Stimulated activated naive CD8-positive, alpha-beta T cell treated with anti-CD3 and anti-CD28 coated beads, Interleukin-15, Interleukin-2, amounts not matched to agents 100 U/mL and 50 U/mL, for 24 hours (primary cell): ENCODE measurements around the gene LEPROT.
"Not testable (repeated sequence)": the region's sequence is repeated elsewhere in the genome, so short reads cannot be mapped to it uniquely, and the experiment has no call there.

Experiments
- ATAC-seq: fragments of 150-1000 bp; cut with Tn5 transposase; one replicate; pipeline ENCODE4 v1.10.0; 2021
- DNase-seq: peaks from one replicate; pipeline ENCODE4 v3.0.0; 2021

LEPROT gene

DNA sequence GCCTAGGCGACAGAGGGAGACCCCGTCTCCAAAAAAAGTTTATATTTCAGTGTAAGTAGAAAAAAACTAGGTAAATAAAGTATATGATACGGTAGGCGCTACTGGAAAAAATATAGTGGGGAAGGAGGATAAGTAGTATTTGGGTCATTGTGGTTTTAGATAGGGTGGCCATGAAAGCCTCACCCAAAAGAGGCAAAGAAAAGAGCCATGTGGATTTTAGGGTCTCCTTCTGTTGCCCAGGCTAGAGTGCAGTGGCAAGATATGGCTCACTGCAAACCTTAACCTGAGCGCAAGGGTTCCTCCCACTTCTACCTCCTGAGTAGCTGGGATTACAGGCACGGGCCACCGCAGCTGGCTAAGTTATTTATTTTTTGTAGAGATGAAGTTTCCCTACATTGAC, 17.1 kb downstream of the LEPROT start:
- ATAC-seq, result no peak
- no peak for DNase-seq

DNA sequence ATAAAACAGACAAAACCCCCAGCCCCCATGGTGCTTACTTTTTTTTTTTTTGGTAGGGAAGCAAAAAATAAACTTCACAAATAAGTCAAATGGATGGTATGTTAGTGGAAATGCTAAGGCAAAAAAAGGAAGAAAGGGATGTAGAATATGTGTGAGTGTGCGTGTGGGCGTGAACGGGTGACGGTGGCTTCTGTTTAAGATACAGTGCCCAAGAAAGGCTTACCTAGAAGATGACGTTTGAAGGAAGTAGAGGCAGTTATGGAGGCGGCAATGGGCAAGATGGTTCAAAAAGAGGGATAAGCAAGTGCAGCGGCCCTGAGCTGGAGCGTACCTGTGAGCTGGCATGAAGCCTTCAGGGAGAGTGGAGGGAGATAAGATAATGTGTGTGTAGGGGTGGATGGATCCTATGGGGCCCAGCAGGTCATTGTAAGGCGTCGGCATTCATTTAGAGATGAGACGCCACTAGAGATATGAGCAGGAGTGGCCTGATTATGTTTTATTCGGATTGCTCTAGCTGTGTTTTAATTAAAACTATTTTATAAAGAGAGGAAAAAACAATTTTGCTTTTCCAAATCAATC, 19.9 kb downstream of the LEPROT start:
- no peak for DNase-seq
- no peak for ATAC-seq

DNA sequence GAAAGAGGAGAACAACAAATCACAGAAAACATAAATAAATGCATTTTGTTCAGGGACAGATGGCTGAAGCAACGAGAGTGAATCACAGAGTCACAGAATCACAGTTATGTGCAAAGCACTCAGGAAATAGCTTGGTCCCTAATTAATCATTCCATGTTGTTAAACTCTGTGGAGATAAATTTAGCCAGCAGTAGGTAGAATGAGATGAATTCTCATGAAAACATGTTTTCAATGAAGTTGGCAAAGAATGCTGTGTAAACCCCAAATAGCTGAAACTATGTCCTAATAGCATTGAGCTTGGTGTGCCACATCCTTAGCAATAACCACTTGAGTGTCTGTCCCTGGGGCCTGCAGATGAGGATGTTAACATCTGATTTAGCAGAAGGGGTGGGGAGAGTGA, 20.4 kb downstream of the LEPROT start:
- no peak for ATAC-seq
- no peak for DNase-seq

GRCh38 chr1:65441464-65441863, 21.0 kb downstream of the LEPROT start:
- no peak for ATAC-seq

GRCh38 chr1:65442442-65442841, 22.0 kb downstream of the LEPROT start:
- DNase-seq, result no peak
- ATAC-seq, result no peak

More at GRCh38 chr1:65441464-65441863, 21.0 kb downstream of the LEPROT start:
- no peak for DNase-seq

DNA sequence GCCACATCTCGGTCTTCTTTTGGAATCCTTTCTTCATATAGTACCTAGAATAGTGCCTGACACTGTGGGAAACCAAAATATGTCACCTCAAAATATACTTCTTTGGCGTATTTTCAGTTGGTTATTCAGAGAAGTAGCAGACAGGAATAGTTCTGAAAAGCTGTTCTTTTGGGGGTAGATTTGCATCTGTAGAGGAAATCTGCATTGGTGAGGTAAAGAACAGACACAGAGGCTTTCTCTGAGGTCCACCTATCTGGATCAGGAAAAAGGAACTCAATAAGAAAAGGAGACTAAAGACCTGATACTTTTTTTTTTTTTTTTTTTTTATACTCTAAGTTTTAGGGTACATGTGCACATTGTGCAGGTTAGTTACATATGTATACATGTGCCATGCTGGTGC, 23.2 kb downstream of the LEPROT start:
- DNase-seq, result no peak
- ATAC-seq, result no peak

DNA sequence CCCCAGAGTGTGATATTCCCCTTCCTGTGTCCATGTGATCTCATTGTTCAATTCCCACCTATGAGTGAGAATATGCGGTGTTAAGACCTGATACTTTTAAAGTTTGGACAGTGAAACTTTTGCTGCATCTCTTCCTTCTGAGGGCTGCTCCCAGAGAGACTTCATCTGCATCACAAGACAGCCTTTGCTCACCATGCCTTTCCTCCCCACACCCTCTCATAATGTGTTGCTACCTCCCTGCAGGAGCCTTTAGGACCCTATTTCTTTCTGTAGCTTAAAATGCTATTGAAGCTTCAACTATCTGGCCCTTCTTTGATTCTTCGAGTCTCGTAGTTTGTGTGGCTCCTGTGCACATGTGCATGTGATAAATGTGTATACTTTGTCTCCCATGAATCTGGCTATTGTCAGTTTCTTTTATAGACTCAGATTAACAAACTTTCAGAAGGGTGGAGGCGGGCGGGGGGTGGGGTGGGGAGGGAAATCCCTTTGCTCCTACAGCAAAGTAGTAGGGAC, 23.7 kb downstream of the LEPROT start:
- DNase-seq (no peak), ATAC-seq (no peak)

DNA sequence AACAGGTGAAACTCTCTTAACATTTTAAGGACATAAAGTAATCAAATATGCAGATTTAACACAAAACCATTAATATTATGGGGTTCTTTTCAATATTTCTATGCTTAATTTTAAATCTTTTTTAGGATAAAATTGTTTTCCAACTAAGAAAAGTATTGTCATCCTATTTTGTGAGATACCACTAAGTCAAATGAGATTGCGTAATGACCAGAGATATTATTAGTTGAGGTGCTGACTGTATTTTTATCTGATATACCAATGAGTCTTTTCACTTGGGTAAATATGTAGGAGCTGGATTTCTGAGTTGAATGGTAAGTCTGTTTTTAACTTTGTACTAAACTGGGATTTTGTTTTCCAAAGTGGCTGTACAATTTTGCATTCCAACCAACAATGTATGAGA, 25.4 kb downstream of the LEPROT start:
- no peak for ATAC-seq

GRCh38 chr1:65449214-65449823, 28.9 kb downstream of the LEPROT start:
- DNase-seq (no peak), ATAC-seq (no peak)

More for the DNA sequence above, 25.4 kb downstream of the LEPROT start:
- DNase-seq, result no peak

DNA sequence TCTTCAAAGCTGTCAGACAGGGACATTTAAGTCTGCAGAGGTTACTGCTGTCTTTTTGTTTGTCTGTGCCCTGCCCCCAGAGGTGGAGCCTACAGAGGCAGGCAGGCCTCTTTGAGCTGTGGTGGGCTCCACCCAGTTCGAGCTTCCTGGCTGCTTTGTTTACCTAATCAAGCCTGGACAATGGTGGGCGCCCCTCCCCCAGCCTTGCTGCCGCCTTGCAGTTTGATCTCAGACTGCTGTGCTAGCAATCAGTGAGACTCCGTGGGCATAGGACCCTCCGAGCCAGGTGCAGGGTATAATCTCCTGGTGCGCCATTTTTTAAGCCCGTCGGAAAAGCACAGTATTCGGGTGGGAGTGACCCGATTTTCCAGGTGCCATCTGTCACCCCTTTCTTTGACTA, 35.2 kb downstream of the LEPROT start:
- DNase-seq, ATAC-seq: not testable (repeated sequence)

DNA sequence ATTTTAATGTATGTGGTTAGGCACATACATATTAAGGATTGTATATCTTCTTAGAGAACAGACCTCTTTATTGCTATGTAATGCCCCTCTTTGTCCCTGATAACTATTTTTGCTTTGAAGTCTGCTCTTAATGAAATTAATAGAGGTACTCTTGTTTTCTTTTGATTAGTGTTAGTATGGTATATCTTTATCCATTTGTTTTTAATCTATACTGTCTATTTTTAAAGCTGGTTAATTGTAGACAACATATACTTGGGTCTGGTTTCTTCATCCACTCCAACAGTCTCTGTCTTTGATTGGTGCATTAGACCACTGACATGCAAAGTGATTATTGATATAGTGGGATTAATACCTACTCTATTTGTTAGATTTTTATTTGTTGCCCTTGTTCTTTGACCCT, 36.0 kb downstream of the LEPROT start:
- DNase-seq, result no peak
- ATAC-seq, result no peak

- DNase-seq (no peak), ATAC-seq (no peak)
Observed at GRCh38 chr1:65457868-65458267, 37.4 kb downstream of the LEPROT start.

- DNase-seq (no peak), ATAC-seq (no peak)
Observed at GRCh38 chr1:65458730-65459396, 38.4 kb downstream of the LEPROT start.

DNA sequence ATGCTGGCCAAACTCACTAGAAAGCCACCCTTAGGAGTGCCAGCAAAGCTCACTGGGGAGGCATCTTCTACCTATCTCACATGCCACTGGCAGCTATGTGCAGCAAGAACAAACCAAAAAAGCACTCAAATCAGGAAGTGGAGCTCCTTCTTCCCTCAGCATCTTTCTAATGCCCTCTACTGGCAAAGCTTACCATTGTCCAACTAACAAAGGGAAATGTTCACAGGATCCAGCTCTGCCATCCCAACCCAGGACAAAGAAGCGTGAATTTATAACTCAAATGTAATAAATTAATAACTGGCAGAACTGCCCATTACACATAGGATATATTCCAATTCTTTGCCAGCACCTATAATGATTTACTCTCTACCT, 38.9 kb downstream of the LEPROT start:
- DNase-seq, result no peak
- no peak for ATAC-seq

- ATAC-seq, DNase-seq: not testable (repeated sequence)
Observed at GRCh38 chr1:65465837-65466236, 45.4 kb downstream of the LEPROT start.

DNA sequence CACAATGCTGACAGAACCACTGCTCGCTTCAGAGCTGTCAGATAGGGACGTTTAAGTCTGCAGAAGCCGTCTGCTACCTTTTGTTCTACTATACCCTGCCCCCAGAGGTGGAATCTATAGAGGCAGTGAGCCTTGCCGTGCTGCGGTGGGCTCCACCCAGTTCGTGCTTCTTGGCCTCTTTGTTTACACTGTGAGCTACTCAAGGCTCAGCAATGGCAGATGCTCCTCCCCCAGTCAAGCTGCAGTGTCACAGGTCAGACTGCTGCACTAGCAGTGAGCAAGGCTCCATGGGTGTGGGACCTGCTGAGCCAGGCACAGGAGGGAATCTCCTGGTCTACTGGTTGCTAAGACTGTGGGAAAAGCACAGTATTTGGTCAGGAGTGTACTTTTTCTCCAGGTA, 47.1 kb downstream of the LEPROT start:
- DNase-seq, result no peak
- ATAC-seq, result no peak

GRCh38 chr1:65469126-65469888, 48.8 kb downstream of the LEPROT start:
- ATAC-seq (no peak), DNase-seq (no peak)

DNA sequence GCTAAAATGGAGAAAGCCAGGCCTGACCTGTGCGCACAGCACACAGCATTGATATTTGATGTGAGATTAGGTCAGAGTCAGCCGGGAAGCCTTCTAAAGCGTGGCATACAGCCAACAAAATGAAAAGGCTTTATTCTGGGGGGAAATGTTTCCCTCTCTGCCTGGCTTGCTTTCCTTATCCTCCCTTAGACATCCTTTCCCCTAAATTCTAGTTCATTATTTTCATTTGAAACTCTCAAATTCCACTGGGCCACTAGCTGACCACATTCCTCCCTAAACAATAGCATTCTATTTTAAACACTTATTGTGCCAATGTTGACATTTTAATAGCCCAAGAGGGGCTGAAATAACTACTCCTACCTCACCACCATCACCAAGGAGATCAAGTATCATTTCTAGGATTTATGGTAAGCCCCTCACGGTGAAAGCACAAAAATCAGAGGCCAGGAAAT, 49.4 kb downstream of the LEPROT start:
- DNase-seq, result no peak
- no peak for ATAC-seq

- DNase-seq (no peak), ATAC-seq (no peak)
Observed at GRCh38 chr1:65470766-65471165, 50.3 kb downstream of the LEPROT start.

DNA sequence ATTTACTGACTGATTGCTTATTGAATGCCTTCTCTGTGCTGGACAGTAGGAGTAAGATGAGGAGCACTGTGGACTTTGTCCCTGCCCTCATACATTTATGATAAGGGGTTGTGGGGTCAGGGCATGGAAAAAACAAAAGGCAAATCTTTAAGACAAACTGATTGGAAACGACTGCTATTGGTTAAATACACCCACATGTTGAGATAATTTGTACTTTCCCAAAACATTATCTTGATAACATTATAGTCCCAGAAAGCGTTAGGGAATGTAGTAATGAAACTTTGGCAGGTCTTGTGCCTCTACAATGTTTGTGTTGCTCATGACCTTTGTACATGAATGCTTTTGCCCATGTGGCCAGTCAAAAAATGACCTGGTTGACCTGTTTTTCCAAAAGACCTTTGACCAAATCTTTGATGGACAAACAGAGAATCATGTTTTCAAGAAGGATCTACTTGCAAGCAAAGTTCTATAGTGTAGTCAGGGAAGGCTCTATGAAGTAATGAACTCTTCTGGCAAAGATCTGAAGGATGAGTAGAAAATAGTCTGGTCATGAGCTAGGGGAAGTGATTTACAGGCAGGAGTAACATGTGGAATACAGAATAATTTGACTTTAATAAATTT, 50.9 kb downstream of the LEPROT start:
- DNase-seq (no peak), ATAC-seq (no peak)

DNA sequence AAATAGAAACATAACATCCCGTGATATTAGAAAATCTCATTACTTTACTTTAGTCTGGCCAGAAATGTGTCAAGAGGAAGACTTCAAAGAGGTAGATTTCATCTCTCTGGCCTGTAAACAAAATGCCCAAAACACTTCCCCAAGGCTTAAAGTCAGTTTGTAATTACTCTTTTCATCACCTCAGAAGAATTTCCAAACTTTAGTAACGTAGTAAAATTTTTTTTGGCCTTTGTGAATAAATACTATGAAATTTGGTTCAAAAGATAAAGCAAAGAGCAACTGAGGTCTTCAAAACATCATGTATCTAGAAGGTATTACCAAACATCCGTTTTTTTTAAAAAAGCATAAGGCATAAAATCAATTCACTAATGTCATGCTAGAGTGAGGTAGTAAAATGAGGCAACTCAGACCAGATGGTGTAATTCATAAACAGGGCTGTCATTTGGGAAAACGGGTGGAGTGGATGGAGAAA, 51.4 kb downstream of the LEPROT start:
- ATAC-seq (no peak), DNase-seq (no peak)

DNA sequence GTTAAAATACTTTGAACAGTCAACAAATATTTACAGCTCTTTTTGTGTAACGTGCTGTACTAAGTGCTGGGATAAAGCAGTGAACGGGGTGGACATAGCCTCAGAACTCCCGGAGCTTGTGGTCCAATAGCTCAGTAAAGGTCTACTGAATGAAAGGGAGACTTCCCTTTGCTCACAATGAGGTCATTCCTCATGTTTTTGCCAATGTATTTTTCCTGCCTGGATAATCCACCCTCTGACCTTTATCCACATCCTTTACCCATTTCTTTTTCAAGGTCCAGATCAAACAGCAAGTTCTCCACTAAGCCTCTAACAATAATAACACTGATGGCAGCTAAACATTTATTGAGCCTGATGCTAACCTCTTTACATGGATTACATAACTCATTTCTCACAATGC, 55.9 kb downstream of the LEPROT start:
- no peak for ATAC-seq
- DNase-seq, result no peak
